ENCODE results near the gene ZNF280C.
"Not testable (repeated sequence)": the region's sequence is repeated elsewhere in the genome, so short reads cannot be mapped to it uniquely, and the experiment has no call there.

The ZNF280C gene

GRCh38 chrX:130260316-130260715, 8.4 kb downstream of the ZNF280C start:
- DNase-seq: no peak

GRCh38 chrX:130253916-130254315, 14.8 kb downstream of the ZNF280C start:
- no peak for DNase-seq

- DNase-seq: no peak
Observed at GRCh38 chrX:130251671-130252070, 17.0 kb downstream of the ZNF280C start.

GRCh38 chrX:130247996-130248395, 20.7 kb downstream of the ZNF280C start:
- DNase-seq: no peak

- no peak for DNase-seq
Observed at GRCh38 chrX:130246084-130246483, 22.6 kb downstream of the ZNF280C start.

- no peak for DNase-seq
Observed at GRCh38 chrX:130245441-130245840, 23.3 kb downstream of the ZNF280C start.

- not testable (repeated sequence) for DNase-seq
Observed at GRCh38 chrX:130231184-130231583, 37.5 kb downstream of the ZNF280C start.

GRCh38 chrX:130228871-130229270, 39.8 kb downstream of the ZNF280C start:
- DNase-seq: no peak

GRCh38 chrX:130224810-130225209, 43.9 kb downstream of the ZNF280C start:
- DNase-seq: no peak

- no peak for DNase-seq
Observed at GRCh38 chrX:130216320-130216719, 52.4 kb downstream of the ZNF280C start.

- no peak for DNase-seq
Observed at GRCh38 chrX:130213376-130213775, 55.3 kb downstream of the ZNF280C start.

GRCh38 chrX:130212371-130212770, 56.3 kb downstream of the ZNF280C start:
- no peak for DNase-seq

GRCh38 chrX:130211415-130212186, 57.1 kb downstream of the ZNF280C start:
- no peak for DNase-seq

- DNase-seq: no peak
Observed at GRCh38 chrX:130204647-130205046, 64.1 kb downstream of the ZNF280C start.

GRCh38 chrX:130197464-130197863, 71.2 kb downstream of the ZNF280C start:
- no peak for DNase-seq

GRCh38 chrX:130196466-130196865, 72.2 kb downstream of the ZNF280C start:
- no peak for DNase-seq

GRCh38 chrX:130190801-130191200, 77.9 kb downstream of the ZNF280C start:
- no peak for DNase-seq

- no peak for DNase-seq
Observed at GRCh38 chrX:130186651-130187050, 82.0 kb downstream of the ZNF280C start.

GRCh38 chrX:130184857-130185256, 83.8 kb downstream of the ZNF280C start:
- no peak for DNase-seq

GRCh38 chrX:130184168-130184567, 84.5 kb downstream of the ZNF280C start:
- no peak for DNase-seq

- DNase-seq: no peak
Observed at GRCh38 chrX:130179579-130180215, 89.0 kb downstream of the ZNF280C start.

GRCh38 chrX:130179170-130179569, 89.5 kb downstream of the ZNF280C start:
- no peak for DNase-seq

- DNase-seq: no peak
Observed at GRCh38 chrX:130176942-130177341, 91.8 kb downstream of the ZNF280C start.

GRCh38 chrX:130176354-130176776, 92.3 kb downstream of the ZNF280C start:
- DNase-seq: no peak

GRCh38 chrX:130174937-130175336, 93.8 kb downstream of the ZNF280C start:
- DNase-seq: no peak
